Stimulated activated CD8-positive, alpha-beta memory T cell treated with anti-CD3 and anti-CD28 coated beads, Interleukin-15, amount 100 ng/mL, for 48 hours (primary cell): ENCODE data around the gene NPBWR2.

Experiments used
- DNase-seq, 2 donors: peaks; one replicate each; pipeline ENCODE4 v3.0.0-alpha.2; 2020; ENCODE audit warnings: low read depth in 2 of 2

Gene NPBWR2

DNA sequence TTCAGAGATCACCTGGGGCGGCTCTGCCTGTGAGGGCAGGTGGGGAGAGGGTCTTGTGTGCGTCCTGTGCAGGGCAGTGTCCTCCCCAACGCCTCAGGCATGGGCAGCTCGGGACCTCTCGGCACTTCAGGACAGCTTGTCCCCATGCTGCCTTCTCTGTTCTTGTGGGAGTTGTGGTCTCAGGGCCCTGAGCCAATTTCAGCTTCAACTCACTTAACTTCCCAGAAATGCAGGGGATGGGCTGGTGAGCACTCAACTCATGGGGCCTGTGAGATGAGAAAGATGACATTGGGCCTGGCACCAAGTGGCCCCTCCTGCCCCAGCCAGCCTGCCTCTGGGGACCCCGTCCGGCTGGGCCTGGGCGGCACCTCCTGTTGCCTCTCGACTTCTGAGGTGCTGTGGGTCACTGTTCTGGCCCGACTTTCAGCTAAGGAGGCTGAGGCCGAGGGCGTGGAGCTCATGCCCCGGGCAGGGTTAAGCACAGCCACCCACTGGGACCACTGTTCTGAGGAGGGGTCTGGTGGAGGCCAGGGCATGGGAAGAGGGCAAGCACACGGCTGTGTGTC is 34.8 kb downstream of the NPBWR2 start:
- no peak for DNase-seq

GRCh38 chr20:64071341-64072332 is 35.7 kb downstream of the NPBWR2 start:
- no peak for DNase-seq

- DNase-seq = no peak
Measured at GRCh38 chr20:64070244-64070993, 36.9 kb downstream of the NPBWR2 start.

DNA sequence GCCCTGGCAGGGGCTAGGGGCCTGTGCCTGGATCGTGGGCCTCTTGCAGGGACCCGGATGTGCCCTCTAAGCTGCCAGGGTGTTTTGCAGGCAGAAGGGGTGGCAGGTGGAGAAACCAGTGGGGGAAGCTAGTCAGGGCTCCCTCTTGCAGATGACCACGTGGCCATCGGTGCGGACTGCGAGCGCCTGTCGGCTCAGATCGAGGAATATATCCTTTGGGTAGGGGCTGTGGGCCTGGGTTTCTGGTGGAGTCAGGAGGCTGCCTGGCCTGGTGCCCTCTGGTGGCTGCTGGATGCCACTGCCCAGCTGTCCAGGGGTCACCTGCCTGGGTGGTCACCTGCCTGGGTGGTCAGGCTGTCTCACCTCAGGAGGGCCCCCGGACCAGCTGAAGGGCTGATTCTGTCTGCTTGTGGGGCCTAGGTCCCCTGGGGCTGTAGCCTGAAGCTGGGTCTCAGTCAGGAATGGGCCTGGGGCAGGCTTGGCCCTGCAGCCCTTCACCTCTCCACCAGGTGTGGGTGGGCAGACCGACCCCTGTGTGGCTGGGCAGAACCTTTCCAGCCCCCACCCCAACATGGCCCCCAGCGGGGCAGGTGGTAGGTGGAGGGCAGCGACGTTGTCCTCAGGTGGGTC is 37.6 kb downstream of the NPBWR2 start:
- DNase-seq = no peak

- DNase-seq = no peak
Measured at GRCh38 chr20:64069209-64069613, 38.2 kb downstream of the NPBWR2 start.

DNA sequence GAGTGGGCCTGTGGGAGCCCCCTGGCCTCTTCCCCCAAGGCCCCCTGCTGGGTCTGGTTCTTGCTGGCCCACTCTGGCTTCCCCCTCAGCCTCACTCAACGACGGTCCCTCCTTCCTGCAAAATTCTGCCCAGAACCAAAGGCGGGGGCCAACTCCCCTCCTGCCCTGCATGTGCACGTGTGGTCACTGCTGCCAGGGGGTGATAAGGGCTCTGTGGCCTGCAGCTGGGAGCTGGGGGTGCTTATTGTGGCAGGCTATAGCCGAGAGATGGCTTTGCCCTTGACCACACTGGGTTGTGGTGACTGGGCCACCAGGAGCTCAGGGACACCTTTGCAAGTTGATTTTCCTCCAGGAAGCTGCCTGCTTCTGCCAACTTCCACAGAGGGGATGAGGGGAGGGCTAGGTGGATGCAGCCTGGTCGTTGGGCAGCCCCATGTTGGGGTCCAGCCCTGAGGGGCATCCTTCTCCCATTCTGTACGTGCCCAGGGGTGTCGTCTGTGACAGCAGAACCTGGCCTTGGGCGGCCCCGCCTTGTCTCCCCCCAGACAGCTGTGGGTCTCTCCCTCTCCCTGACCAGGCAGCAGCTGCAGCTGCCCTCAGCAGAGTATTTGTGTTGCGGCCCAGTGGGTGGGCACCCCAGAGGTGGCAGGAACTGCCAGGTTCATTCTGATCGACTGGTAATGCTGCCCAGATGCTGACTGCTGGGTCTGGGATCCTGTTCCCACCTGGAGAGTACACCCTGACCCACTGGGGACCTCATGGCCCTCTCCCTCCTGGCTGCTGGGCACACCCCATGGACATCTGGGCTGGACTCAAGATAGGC is 38.8 kb downstream of the NPBWR2 start:
- no peak for DNase-seq

DNA sequence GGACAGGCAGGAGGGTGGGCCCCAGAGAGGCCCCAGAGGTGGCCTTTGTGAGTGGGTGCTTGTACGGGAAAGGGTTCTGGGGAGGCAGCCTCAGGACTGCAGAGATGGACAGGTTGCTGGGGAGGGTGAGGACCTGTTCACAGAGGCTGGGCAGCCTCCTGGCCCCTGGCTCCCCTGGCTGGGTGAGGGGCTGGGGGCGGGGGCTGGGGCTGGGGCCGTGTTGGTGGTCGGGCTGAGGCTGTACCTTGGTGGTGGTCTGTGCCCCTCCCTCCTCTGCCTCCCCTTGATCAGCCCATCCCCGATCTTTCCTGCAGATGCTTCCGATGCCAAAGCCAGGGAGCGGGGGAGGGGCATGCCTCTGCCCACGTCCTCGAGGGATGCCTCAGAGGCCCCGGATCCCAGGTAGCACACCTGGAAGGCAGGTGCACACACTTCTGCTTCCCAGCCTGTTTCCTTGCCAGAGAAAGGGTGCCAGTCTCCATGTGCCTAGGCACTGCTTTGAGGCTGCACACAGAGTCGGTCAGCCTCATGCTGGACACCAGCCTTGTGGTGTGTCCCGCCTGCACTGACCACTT is 39.5 kb downstream of the NPBWR2 start:
- no peak for DNase-seq

DNA sequence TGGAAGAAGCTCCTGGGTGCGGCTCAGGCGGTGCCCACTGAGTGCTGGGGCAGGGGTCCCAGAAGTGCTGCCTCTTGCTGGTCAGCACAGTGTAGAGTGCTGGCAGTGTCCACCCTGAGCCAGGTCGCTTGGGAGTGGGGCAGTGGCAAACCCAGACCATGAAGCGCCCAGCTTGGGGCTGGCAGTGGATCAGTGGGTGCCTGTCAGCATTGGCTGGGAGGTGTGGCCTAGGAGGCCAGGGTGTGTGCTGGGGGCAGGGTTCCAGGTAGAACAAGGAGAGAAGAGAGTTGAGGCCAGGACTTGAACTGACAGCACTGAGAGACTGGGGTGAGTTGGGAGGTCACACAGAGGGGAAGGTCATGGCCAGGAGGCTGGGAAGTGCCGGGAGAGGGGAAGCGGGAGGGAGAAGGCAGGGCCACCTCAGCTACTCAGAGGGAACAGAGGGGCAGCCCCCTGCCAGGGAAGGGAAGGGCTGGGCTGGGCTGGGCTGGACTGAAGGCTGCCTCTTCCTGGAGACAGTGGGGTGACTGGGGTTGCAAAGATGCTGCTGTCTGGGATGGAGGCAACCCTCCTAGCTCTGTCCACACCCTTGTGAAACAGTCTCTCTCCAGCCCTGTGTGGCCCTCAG is 40.2 kb downstream of the NPBWR2 start:
- no peak for DNase-seq

GRCh38 chr20:64065974-64066343 is 41.4 kb downstream of the NPBWR2 start:
- peak; percentile 58 to 65 for DNase-seq

- DNase-seq = no peak
Measured at GRCh38 chr20:64065062-64065973, 42.0 kb downstream of the NPBWR2 start.

DNA sequence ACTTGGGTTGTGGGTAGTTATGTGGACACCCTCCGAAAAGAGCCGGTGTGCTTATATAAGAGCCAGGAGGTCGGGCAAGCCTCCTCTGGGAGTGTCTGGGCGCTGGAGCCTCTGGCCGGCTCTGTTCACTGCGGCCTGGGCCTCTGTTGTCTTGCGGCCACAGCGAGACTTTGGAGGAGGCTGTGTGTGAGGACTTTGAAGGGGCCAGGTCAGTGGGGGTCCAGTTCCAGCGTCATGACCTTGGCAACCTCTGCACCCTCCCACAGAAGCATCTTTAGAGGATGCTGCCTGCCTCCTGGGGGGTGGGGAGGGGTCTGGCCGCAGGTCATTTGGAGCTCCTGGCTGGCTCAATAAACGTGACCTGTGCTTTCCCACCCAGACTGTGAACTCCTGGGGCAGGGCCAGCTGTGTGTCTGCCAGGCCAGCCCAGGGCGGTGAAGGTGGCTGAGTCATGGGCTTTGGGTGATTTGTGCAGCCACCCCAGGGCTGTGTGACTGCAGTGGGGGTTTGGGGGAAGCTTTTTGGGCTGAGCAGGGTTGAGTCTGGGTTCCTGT is 43.1 kb downstream of the NPBWR2 start:
- DNase-seq = no peak

- DNase-seq = no peak
Measured at GRCh38 chr20:64063389-64064144, 43.8 kb downstream of the NPBWR2 start.

- DNase-seq = peak; percentile 93 to 94
Measured at GRCh38 chr20:64062596-64063388, 44.6 kb downstream of the NPBWR2 start, which contains the start of gene TCEA2. TSS of gene TCEA2 (plus strand) at chr20:64063198. CDS start at chr20:64063313, 115 bp downstream.

GRCh38 chr20:64062276-64062595 is 45.1 kb downstream of the NPBWR2 start:
- DNase-seq = no peak

DNA sequence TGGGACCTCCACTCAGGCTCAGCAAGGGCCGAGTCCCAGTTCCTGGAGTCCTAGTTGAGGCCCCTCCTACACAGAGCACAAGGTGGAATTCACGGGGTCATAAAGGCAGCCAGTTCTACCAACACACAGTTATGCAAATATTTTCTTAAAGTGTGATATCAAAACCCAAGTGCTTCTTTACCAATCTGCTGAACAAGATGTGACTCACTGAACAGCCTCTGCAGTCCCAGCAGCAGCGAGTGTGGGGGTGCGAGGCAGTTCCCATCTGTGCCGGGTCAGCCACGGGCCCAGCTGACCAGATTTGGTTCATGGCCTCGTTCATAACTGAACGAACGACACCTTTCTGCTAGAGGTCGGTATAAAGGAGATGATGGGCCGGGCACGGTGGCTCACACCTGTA is 48.8 kb downstream of the NPBWR2 start:
- no peak for DNase-seq

DNA sequence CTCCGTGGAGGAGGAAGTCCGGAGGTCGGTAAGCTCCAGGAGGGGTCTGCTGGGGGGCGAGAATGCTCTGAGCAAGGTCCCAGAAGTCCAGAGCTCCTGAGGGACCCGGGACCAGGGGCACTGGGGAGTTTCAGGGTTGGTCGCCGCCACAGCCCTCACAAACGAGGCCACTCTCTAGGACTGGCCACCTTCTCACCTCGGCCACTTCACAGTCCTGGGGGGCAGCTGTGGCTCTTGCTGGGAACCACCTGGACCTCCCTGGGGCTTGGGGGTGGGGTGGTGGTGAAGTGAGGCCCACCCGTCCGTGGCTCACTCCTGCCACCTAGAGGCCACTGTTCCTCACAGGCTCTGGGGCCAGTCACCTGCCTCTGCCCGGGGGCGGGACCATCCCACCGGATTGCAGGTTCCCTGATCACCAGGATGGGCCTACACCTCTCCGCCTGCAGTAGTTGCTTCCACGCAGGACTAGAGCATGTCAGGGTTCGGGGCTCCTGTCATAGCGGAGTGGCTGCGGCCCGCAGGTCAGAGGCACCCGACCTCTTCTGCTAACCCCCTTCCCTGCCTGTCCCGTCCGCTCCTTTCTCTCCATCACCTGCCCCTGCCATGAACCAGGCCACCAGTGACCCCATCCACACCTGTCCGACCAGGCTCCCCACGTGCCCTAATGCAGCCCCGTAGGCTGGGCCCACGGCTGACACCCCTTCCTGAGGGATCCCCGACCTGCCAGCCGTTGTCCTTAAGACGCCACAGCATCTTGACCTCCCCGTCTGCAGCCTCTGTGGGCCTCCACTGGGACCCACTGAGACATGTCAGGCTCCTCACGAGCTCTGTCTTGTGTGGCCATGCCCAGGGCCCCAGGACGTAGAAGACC is 49.5 kb downstream of the NPBWR2 start:
- DNase-seq = peak; percentile 67 to 69
